HCT116 (cell line): ENCODE data around the gene AP2S1. TPM values are rescaled to one million over a fixed set of nuclear protein-coding genes. Genes with fewer than 3 reads are reported as not detected.

Experiments
- ATAC-seq: fragments of 200-7000 bp; cut with Tn5 transposase; 2 replicates; pipeline ENCODE4 v1.9.1; 2020; ENCODE audit warnings: mild to moderate bottlenecking, moderate library complexity
- BruUV-seq: library from RNA; stranded (reverse); fragments of 400-500 nt; replicated peaks from 2 replicates; lab custom pipeline; 2021; lab: Mats Ljungman, UMichigan
- CTCF ChIA-PET: fragments of 300-600 bp; sonication (Branson Sonifier 250); formaldehyde crosslinking; loops from one replicate; lab custom pipeline; 2021; ENCODE audit warnings: antibody characterized with exemption; lab: Charles Lee
- POLR2A ChIA-PET: fragments of 300-600, 350-600 bp; sonication (Branson Sonifier 250); formaldehyde crosslinking; loops from one replicate; lab custom pipeline; 2021; ENCODE audit warnings: antibody characterized with exemption; lab: Charles Lee
- RAD21 ChIA-PET, 2 experiments: fragments of 300-600 bp; sonication (Branson Sonifier 250); formaldehyde crosslinking; loops; one replicate each; lab custom pipeline; 2023; ENCODE audit warnings: low total read pairs in 2 of 2; ENCODE audit not compliant: uncharacterized antibody in 2 of 2, unreplicated experiment in 2 of 2, low non-redundant PET in 1 of 2; lab: Charles Lee
- DNase-seq: peaks from one replicate; pipeline ENCODE4 v3.0.0-alpha.2; 2010; ENCODE audit warnings: low read depth, low spot score
- H2AFZ ChIP-seq: fragments of 200-600 bp; shearing (Covaris generic), sonication (generic); 2 replicates; pipeline ENCODE4 v1.6.1; 2017; ENCODE audit warnings: low read depth, mixed run types, mixed read lengths, antibody characterized with exemption, low read length; ENCODE audit not compliant: poor library complexity, severe bottlenecking
- H3K27ac ChIP-seq: 2 replicates; pipeline ENCODE4 v1.5.1; 2012; ENCODE audit warnings: low read depth, low read length
- H3K27me3 ChIP-seq: fragments of 200-600 bp; sonication (generic); 2 replicates; pipeline ENCODE4 v1.6.1; 2016; ENCODE audit warnings: mixed run types, low read length, mixed read lengths; ENCODE audit not compliant: insufficient read depth
- H3K36me3 ChIP-seq, 2 experiments: fragments of 200-500 bp in 1 of 2; fragments of 200-600 bp in 1 of 2; sonication (Bioruptor generic) in 1 of 2; sonication (generic) in 1 of 2; 2 replicates each; pipeline versions ENCODE4 v1.5.1 to v1.6.1; 2014 to 2016; ENCODE audit warnings: low read length in 2 of 2, inconsistent platforms in 1 of 2, mixed read lengths in 1 of 2, mixed run types in 1 of 2; ENCODE audit not compliant: insufficient read depth in 2 of 2, control insufficient read depth in 1 of 2
- H3K4me1 ChIP-seq, 2 experiments: fragments of 200-600 bp in 1 of 2; sonication (generic) in 1 of 2; 2 replicates each; pipeline versions ENCODE4 v1.5.1 to v1.6.1; 2012 to 2017; ENCODE audit warnings: low read length in 2 of 2, inconsistent platforms in 1 of 2, mild to moderate bottlenecking in 1 of 2, mixed read lengths in 1 of 2, mixed run types in 1 of 2, moderate library complexity in 1 of 2; ENCODE audit not compliant: insufficient read depth in 2 of 2, control insufficient read depth in 1 of 2
- H3K4me2 ChIP-seq: fragments of 200-600 bp; sonication (generic); 2 replicates; pipeline ENCODE4 v1.6.1; 2017; ENCODE audit warnings: mixed run types, low read length, mixed read lengths
- H3K4me3 ChIP-seq, 2 experiments: fragments of 200-600 bp in 1 of 2; sonication (generic) in 1 of 2; replicated peaks in 1 of 2; 2 replicates each; pipeline ENCODE4 v1.5.1; 2011 to 2016; ENCODE audit warnings: low read length in 2 of 2, control low read depth in 1 of 2, low read depth in 1 of 2, mild to moderate bottlenecking in 1 of 2, mixed read lengths in 1 of 2, mixed run types in 1 of 2
- H3K79me2 ChIP-seq: fragments of 200-600 bp; sonication (generic); 2 replicates; pipeline ENCODE4 v1.6.1; 2017; ENCODE audit warnings: mild to moderate bottlenecking, mixed run types, low read length, moderate library complexity, mixed read lengths; ENCODE audit not compliant: insufficient read depth
- H3K9ac ChIP-seq: fragments of 200-600 bp; sonication (generic); 2 replicates; pipeline ENCODE4 v1.6.1; 2016; ENCODE audit warnings: low read length, mixed read lengths
- H3K9me2 ChIP-seq: fragments of 200-600 bp; sonication (generic), shearing (Covaris generic); 2 replicates; pipeline ENCODE4 v1.6.1; 2017; ENCODE audit warnings: mixed run types, mild to moderate bottlenecking, moderate library complexity; ENCODE audit not compliant: insufficient read depth
- H3K9me3 ChIP-seq, 2 experiments: fragments of 200-500 bp in 1 of 2; fragments of 200-600 bp in 1 of 2; sonication (Bioruptor generic) in 1 of 2; sonication (generic) in 1 of 2; 2 replicates each; pipeline ENCODE4 v1.6.1; 2014 to 2017; ENCODE audit warnings: low read length in 2 of 2, mixed read lengths in 2 of 2, inconsistent platforms in 1 of 2, low read depth in 1 of 2, mild to moderate bottlenecking in 1 of 2, mixed run types in 1 of 2, moderate library complexity in 1 of 2; ENCODE audit not compliant: control insufficient read depth in 1 of 2, insufficient read depth in 1 of 2
- H4K20me1 ChIP-seq: fragments of 200-600 bp; sonication (generic), shearing (Covaris generic); 2 replicates; pipeline ENCODE4 v1.6.1; 2017; ENCODE audit warnings: mixed run types, mild to moderate bottlenecking, moderate library complexity; ENCODE audit not compliant: insufficient read depth
- CBX3 ChIP-seq: IDR thresholded peaks from 2 replicates; pipeline ENCODE4 v1.6.1; 2012; ENCODE audit warnings: low read depth
- EGR1 ChIP-seq: IDR thresholded peaks from 2 replicates; pipeline ENCODE4 v1.6.1; 2012; ENCODE audit warnings: low read depth
- ELF1 ChIP-seq: IDR thresholded peaks from 2 replicates; pipeline ENCODE4 v1.6.1; 2012; ENCODE audit warnings: low read depth, borderline replicate concordance
- EZH2phosphoT487 ChIP-seq: fragments of 200-600 bp; IDR thresholded peaks from 2 replicates; pipeline ENCODE4 v1.6.1; 2018; ENCODE audit warnings: antibody characterized with exemption, borderline replicate concordance
- FOSL1 ChIP-seq: IDR thresholded peaks from 2 replicates; pipeline ENCODE4 v1.6.1; 2012; ENCODE audit warnings: low read depth
- POLR2A ChIP-seq: IDR thresholded peaks from 2 replicates; pipeline ENCODE4 v1.7.0; 2011; ENCODE audit warnings: borderline replicate concordance; ENCODE audit not compliant: insufficient read depth, insufficient read length; ENCODE audit errors: extremely low read depth
- POLR2AphosphoS5 ChIP-seq: IDR thresholded peaks from 2 replicates; pipeline ENCODE4 v1.6.1; 2011; ENCODE audit warnings: mild to moderate bottlenecking, low read depth, low read length, moderate library complexity
- RAD21 ChIP-seq: IDR thresholded peaks from 2 replicates; pipeline ENCODE4 v1.6.1; 2012; ENCODE audit warnings: low read depth, mild to moderate bottlenecking
- SP1 ChIP-seq: IDR thresholded peaks from 2 replicates; pipeline ENCODE4 v1.6.1; 2012; ENCODE audit warnings: low read depth
- SRF ChIP-seq: IDR thresholded peaks from 2 replicates; pipeline ENCODE4 v1.6.1; 2012; ENCODE audit warnings: low read depth
- TCF7L2 ChIP-seq: IDR thresholded peaks from 2 replicates; pipeline ENCODE4 v1.7.0; 2011; ENCODE audit warnings: borderline replicate concordance, inconsistent platforms; ENCODE audit not compliant: insufficient read depth, insufficient read length; ENCODE audit errors: extremely low read depth
- YY1 ChIP-seq: IDR thresholded peaks from 2 replicates; pipeline ENCODE4 v1.6.1; 2011; ENCODE audit warnings: low read length, low read depth, moderate library complexity, mild to moderate bottlenecking; ENCODE audit not compliant: insufficient replicate concordance; ENCODE audit errors: extremely low read depth
- ZFX ChIP-seq: fragments of 450-650 bp; IDR thresholded peaks from 2 replicates; pipeline ENCODE4 v1.6.1; 2017
- ZNF274 ChIP-seq: fragments of 200-500 bp; sonication (Bioruptor generic); IDR thresholded peaks from 2 replicates; pipeline ENCODE4 v1.6.1; 2014; ENCODE audit warnings: mild to moderate bottlenecking, low read depth, low read length, inconsistent platforms
- intact Hi-C: fragments of 100-400 bp; cut with micrococcal nuclease; formaldehyde crosslinking; loops from 2 replicates; pipeline ENCODE4 v1.10.0; 2022
- total RNA-seq: library from RNA; stranded (reverse); gene quantifications from one replicate; pipeline ENCODE4 v1.2.1, GENCODE V29; 2021; ENCODE audit not compliant: unreplicated experiment
- TF ChIP-seq, protein P1 (sequence below): IDR thresholded peaks from 2 replicates; pipeline ENCODE4 v1.6.1; 2012

The AP2S1 gene
- total RNA-seq, 1 experiment from 2014 or later = 296 TPM

DNA sequence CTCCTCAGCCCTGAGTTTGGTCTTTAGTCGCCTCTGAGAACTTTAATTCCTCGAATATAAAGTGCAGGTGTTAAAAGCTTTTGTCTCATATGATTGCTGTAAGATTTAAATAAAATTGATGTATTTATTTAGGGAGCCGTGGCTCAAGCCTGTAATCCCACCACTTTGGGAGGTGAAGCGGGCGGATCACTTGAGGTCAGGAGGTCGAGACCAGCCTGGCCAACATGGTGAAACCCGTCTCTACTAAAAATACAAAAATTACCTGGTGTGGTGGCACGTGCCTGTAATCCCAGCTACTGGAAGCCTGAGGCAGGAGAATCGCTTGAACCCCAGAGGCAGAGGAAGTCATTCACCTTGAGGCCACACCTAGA lies 61.7 kb downstream of the AP2S1 start:
- no peaks in the 10 kb centered on the region for H3K27me3 ChIP-seq
- peaks cover 40 to 57% of the 10 kb centered on the region in 2 experiments for H3K4me1 ChIP-seq
- H3K9ac ChIP-seq = no peak overlapping the region
- H3K9me2 ChIP-seq = no peaks in the 10 kb centered on the region
- no peak overlapping the region for H2AFZ ChIP-seq
- H3K4me3 ChIP-seq = no peak overlapping the region
- RAD21 ChIA-PET = interaction anchor here in 1 of 2 experiments (1.0 kb wide), 1 partner anchor 22 kb away, joined by 3 read pairs; no protein-coding TSS in a partner anchor
- peaks cover 0 to 17% of the 10 kb centered on the region in 2 experiments; a peak in 1 of 4 replicates for H3K36me3 ChIP-seq
- peaks cover 45% of the 10 kb centered on the region for H3K79me2 ChIP-seq
- intact Hi-C loops = loop anchor here (5.0 kb wide), 1 partner anchor 43 kb away; no protein-coding TSS in a partner anchor
- no peak overlapping the region for H3K4me2 ChIP-seq
- H3K27ac ChIP-seq = no peak overlapping the region
- ATAC-seq = no peak
- DNase-seq = no peak
- no TSS peak for BruUV-seq
- POLR2A ChIA-PET = interaction anchor here (0.6 to 3.4 kb wide), 12 partner anchors 8 to 1500 kb away, joined by 3 to 26 read pairs (median 5); no protein-coding TSS in a partner anchor
- H4K20me1 ChIP-seq = peaks cover 4% of the 10 kb centered on the region; the same call in 1 of the 2 replicates
- TF ChIP-seq TCF7L2 (no peak), EZH2phosphoT487 (no peak), SRF (no peak), FOSL1 (no peak), SP1 (no peak), ZFX (no peak), ELF1 (no peak), CBX3 (no peak), EGR1 (no peak), POLR2A (no peak), YY1 (no peak), RAD21 (no peak), POLR2AphosphoS5 (no peak), ZNF274 (no peak)
- TF ChIP-seq, protein P1, sequence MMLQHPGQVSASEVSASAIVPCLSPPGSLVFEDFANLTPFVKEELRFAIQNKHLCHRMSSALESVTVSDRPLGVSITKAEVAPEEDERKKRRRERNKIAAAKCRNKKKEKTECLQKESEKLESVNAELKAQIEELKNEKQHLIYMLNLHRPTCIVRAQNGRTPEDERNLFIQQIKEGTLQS = no peak
- CTCF ChIA-PET = interaction anchor here (0.6 kb wide), 1 partner anchor 52 kb away, joined by 6 read pairs; no protein-coding TSS in a partner anchor
- H3K9me3 ChIP-seq = no peaks in the 10 kb centered on the region
